ENCODE data around the gene PHF8. TPM values are rescaled to one million over a fixed set of nuclear protein-coding genes. Genes with fewer than 3 reads are reported as not detected.

PHF8 gene
- total RNA-seq (10 to 100 TPM; 52.3 to 68.1 (median 63.7) TPM), total RNA-seq (54.2 to 125 (median 85.1) reads per million in 29 experiments)
- total RNA-seq (2013): 38.4 TPM

DNA sequence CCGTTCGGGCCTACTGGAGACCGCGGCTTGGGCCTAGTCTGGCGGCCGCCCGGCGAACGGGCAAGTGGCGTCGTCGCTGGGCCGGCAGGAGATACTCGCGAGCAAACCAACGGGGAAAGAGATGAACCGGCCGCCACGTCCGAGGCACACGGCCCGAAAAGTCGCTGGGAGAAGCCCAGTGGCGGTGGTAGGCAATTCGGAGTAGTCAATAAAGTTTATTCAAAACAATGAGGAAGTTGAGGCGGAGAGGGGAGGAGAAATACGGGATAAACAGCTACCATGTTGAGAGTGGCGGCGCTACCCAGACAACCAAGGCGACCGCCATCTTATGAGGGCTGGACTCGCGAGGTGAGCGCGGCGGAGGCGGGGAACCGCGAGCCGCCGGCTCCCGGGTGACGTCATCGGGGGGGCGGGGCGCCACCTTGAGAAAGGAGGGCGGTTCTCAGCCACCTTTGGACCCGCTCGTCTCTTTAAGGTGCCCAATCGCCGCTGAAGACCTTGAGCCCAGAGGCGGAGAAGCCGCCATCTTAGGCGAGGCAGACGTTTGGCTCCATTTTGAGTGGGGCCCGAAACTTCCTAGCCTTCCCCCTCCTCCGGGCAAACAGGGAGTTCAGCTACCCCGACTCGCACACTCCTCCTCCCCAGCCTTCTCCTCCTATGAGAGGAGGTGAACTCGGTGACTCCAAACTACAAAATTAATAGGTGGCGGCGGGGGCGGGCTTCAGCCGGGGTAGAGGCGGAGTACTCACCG is at the start of gene PHF8:
Gene PHF8, minus strand, starts transcription at position 348 of the 751 bp plus-strand sequence. CDS start 1,745 bp downstream, outside the sequence.
- Histone ChIP-seq H3K27me3 (replicated peaks in 1 of 2; ENCODE audit: control insufficient read depth in 2 of 2, extremely low read depth in 1 of 2, insufficient read depth in 2 of 2, low read length in 1 of 2) (no peaks in the 10 kb centered on the region), H3K27ac (ENCODE audit: low read length) (peak within 1 kb of the TSS; percentile 93), H3K4me1 (ENCODE audit: control insufficient read depth in 1 of 2, extremely low read depth in 1 of 2, insufficient read depth in 2 of 2, low read length in 2 of 2) (peaks cover 10 to 13% of the 10 kb centered on the region in 2 experiments), H3K4me3 (ENCODE audit: control insufficient read depth in 1 of 2, extremely low read depth in 1 of 2, low read length in 1 of 2) (peak within 1 kb of the TSS; percentile 59 to 75), H3K36me3 (ENCODE audit: control insufficient read depth in 2 of 2, extremely low read depth in 1 of 2, insufficient read depth in 1 of 2, low read length in 1 of 2) (peaks cover 0 to 16% of the 10 kb centered on the region in 2 donors), H3K9me3 (no peaks in the 10 kb centered on the region)
- ATAC-seq (replicated peaks in 1 of 4) (peak; percentile 84 to 86 (median 85)), DNase-seq (peak; percentile 82 to 97 (median 93))
- H3K4me1 Mint-ChIP-seq: peaks cover 17 to 27% (median 23%) of the 10 kb centered on the region in 3 donors
- H3K9me3 Mint-ChIP-seq: no peaks in the 10 kb centered on the region
- peak within 1 kb of the TSS; percentile 98 for H3K27ac Mint-ChIP-seq
- H3K27me3 Mint-ChIP-seq: peaks cover 0 to 10% of the 10 kb centered on the region in 2 donors
- peaks cover 11% of the 10 kb centered on the region for H3K36me3 Mint-ChIP-seq
- peak within 1 kb of the TSS; percentile 91 to 96 (median 94) for H3K4me3 Mint-ChIP-seq
- CTCF ChIA-PET: interaction anchor here in 1 of 2 donors (2.0 to 2.2 kb wide), 2 partner anchors 595 to 1673 kb away, joined by 4 to 10 read pairs; partner anchors contain the start of gene RRAGB
- POLR2A ChIA-PET: interaction anchor here (0.6 to 1.5 kb wide), 4 partner anchors 139 to 622 kb away, joined by 3 to 4 read pairs (median 4); partner anchors contain the start of genes RIBC1 (in 1 of the 2) and SMC1A (in 1 of the 2)
- WGBS (ENCODE audit: insufficient coverage): under 1% methylated on average over 38 of the region's 66 CpGs

GRCh38 chrX:54093571-54093970 is 49.3 kb upstream of the PHF8 start:
- Histone ChIP-seq H3K36me3 (ENCODE audit: control insufficient read depth in 2 of 2, extremely low read depth in 1 of 2, insufficient read depth in 1 of 2, low read length in 1 of 2) (no peaks in the 10 kb centered on the region), H3K27me3 (replicated peaks in 1 of 2; ENCODE audit: control insufficient read depth in 2 of 2, extremely low read depth in 1 of 2, insufficient read depth in 2 of 2, low read length in 1 of 2) (no peaks in the 10 kb centered on the region), H3K9me3 (no peaks in the 10 kb centered on the region), H3K4me3 (ENCODE audit: control insufficient read depth in 1 of 2, extremely low read depth in 1 of 2, low read length in 1 of 2) (no peak overlapping the region), H3K4me1 (ENCODE audit: control insufficient read depth in 1 of 2, extremely low read depth in 1 of 2, insufficient read depth in 2 of 2, low read length in 2 of 2) (no peaks in the 10 kb centered on the region), H3K27ac (ENCODE audit: low read length) (no peak overlapping the region)
- ATAC-seq (replicated peaks in 1 of 4) (no peak), DNase-seq (no peak)
- ChIA-PET POLR2A (no interaction called here), CTCF (no interaction called here)
- Mint-ChIP-seq H3K27me3 (no peaks in the 10 kb centered on the region), H3K4me3 (no peak overlapping the region), H3K9me3 (no peaks in the 10 kb centered on the region), H3K36me3 (peaks cover 6% of the 10 kb centered on the region), H3K27ac (no peak overlapping the region), H3K4me1 (no peaks in the 10 kb centered on the region)
- no CpG with 5 or more reads among the region's 2 CpGs for WGBS (ENCODE audit: insufficient coverage)

GRCh38 chrX:54093159-54093558 is 48.9 kb upstream of the PHF8 start:
- ATAC-seq (replicated peaks in 1 of 4) (no peak), DNase-seq (no peak)
- Mint-ChIP-seq H3K9me3 (no peaks in the 10 kb centered on the region), H3K4me3 (no peak overlapping the region), H3K4me1 (no peaks in the 10 kb centered on the region), H3K27me3 (no peaks in the 10 kb centered on the region), H3K27ac (no peak overlapping the region), H3K36me3 (peaks cover 6% of the 10 kb centered on the region)
- no peaks in the 10 kb centered on the region for H3K27me3 ChIP-seq (replicated peaks in 1 of 2; ENCODE audit: control insufficient read depth in 2 of 2, extremely low read depth in 1 of 2, insufficient read depth in 2 of 2, low read length in 1 of 2)
- WGBS (ENCODE audit: insufficient coverage): no CpG with 5 or more reads among the region's 1 CpG
- H3K36me3 ChIP-seq (ENCODE audit: control insufficient read depth in 2 of 2, extremely low read depth in 1 of 2, insufficient read depth in 1 of 2, low read length in 1 of 2): no peaks in the 10 kb centered on the region
- no peak overlapping the region for H3K4me3 ChIP-seq (ENCODE audit: control insufficient read depth in 1 of 2, extremely low read depth in 1 of 2, low read length in 1 of 2)
- no peaks in the 10 kb centered on the region for H3K4me1 ChIP-seq (ENCODE audit: control insufficient read depth in 1 of 2, extremely low read depth in 1 of 2, insufficient read depth in 2 of 2, low read length in 2 of 2)
- H3K9me3 ChIP-seq: no peaks in the 10 kb centered on the region
- H3K27ac ChIP-seq (ENCODE audit: low read length): no peak overlapping the region
- ChIA-PET CTCF (no interaction called here), POLR2A (no interaction called here)

GRCh38 chrX:54090880-54091279 is 46.6 kb upstream of the PHF8 start:
- Mint-ChIP-seq H3K36me3 (peaks cover 13% of the 10 kb centered on the region), H3K27ac (no peak overlapping the region), H3K27me3 (no peaks in the 10 kb centered on the region), H3K9me3 (no peaks in the 10 kb centered on the region), H3K4me1 (no peaks in the 10 kb centered on the region), H3K4me3 (no peak overlapping the region)
- Histone ChIP-seq H3K36me3 (ENCODE audit: control insufficient read depth in 2 of 2, extremely low read depth in 1 of 2, insufficient read depth in 1 of 2, low read length in 1 of 2) (no peaks in the 10 kb centered on the region), H3K27me3 (replicated peaks in 1 of 2; ENCODE audit: control insufficient read depth in 2 of 2, extremely low read depth in 1 of 2, insufficient read depth in 2 of 2, low read length in 1 of 2) (no peaks in the 10 kb centered on the region), H3K27ac (ENCODE audit: low read length) (no peak overlapping the region), H3K9me3 (no peaks in the 10 kb centered on the region), H3K4me3 (ENCODE audit: control insufficient read depth in 1 of 2, extremely low read depth in 1 of 2, low read length in 1 of 2) (no peak overlapping the region), H3K4me1 (ENCODE audit: control insufficient read depth in 1 of 2, extremely low read depth in 1 of 2, insufficient read depth in 2 of 2, low read length in 2 of 2) (no peaks in the 10 kb centered on the region)
- no peak for ATAC-seq (replicated peaks in 1 of 4)
- ChIA-PET POLR2A (interaction anchor here (0.6 to 0.7 kb wide), 2 partner anchors 18 to 781 kb away, joined by 3 to 4 read pairs; no protein-coding TSS in a partner anchor), CTCF (interaction anchor here in 1 of 2 donors (0.7 kb wide), 1 partner anchor 312 kb away, joined by 4 read pairs; no protein-coding TSS in a partner anchor)
- no peak for DNase-seq
- WGBS (ENCODE audit: insufficient coverage): no CpG with 5 or more reads among the region's 2 CpGs

DNA sequence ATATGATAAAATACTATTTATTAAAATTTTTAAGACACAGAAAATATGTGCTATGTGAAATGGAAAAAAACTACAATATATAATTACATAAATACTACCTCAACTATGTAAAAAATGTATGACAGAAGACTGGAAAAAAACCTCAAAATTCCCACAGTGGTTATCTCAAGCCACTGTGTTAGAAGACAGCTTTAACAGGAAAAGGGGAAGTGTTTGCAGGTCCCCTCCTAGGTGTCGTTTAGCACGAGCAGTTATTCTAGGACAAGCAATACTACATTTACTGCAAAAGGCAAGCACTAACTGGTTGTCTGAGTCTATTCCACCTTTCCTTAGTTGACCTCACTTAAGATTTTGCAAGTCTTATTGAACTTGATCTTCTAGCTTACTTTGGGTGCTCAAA is 44.9 kb upstream of the PHF8 start:
- no peak overlapping the region for H3K27ac Mint-ChIP-seq
- H3K9me3 Mint-ChIP-seq: no peaks in the 10 kb centered on the region
- peaks cover 25% of the 10 kb centered on the region for H3K36me3 Mint-ChIP-seq
- Histone ChIP-seq H3K27me3 (replicated peaks in 1 of 2; ENCODE audit: control insufficient read depth in 2 of 2, extremely low read depth in 1 of 2, insufficient read depth in 2 of 2, low read length in 1 of 2) (no peaks in the 10 kb centered on the region), H3K4me3 (ENCODE audit: control insufficient read depth in 1 of 2, extremely low read depth in 1 of 2, low read length in 1 of 2) (no peak overlapping the region), H3K9me3 (no peaks in the 10 kb centered on the region), H3K27ac (ENCODE audit: low read length) (no peak overlapping the region), H3K36me3 (ENCODE audit: control insufficient read depth in 2 of 2, extremely low read depth in 1 of 2, insufficient read depth in 1 of 2, low read length in 1 of 2) (peaks cover 0 to 5% of the 10 kb centered on the region in 2 donors), H3K4me1 (ENCODE audit: control insufficient read depth in 1 of 2, extremely low read depth in 1 of 2, insufficient read depth in 2 of 2, low read length in 2 of 2) (no peaks in the 10 kb centered on the region)
- ATAC-seq (replicated peaks in 1 of 4) (no peak), DNase-seq (no peak)
- ChIA-PET POLR2A (no interaction called here), CTCF (no interaction called here)
- H3K4me1 Mint-ChIP-seq: no peaks in the 10 kb centered on the region
- no peak overlapping the region for H3K4me3 Mint-ChIP-seq
- no CpG with 5 or more reads among the region's 2 CpGs for WGBS (ENCODE audit: insufficient coverage)
- H3K27me3 Mint-ChIP-seq: no peaks in the 10 kb centered on the region

- Mint-ChIP-seq H3K4me1 (no peaks in the 10 kb centered on the region), H3K36me3 (peaks cover 29% of the 10 kb centered on the region), H3K9me3 (no peaks in the 10 kb centered on the region), H3K4me3 (no peak overlapping the region), H3K27ac (no peak overlapping the region), H3K27me3 (no peaks in the 10 kb centered on the region)
- no peak for ATAC-seq (replicated peaks in 1 of 4)
- ChIA-PET POLR2A (interaction anchor here in 1 of 2 donors (0.7 kb wide), 1 partner anchor 8 kb away, joined by 3 read pairs; no protein-coding TSS in a partner anchor), CTCF (interaction anchor here in 1 of 2 donors (0.7 kb wide), 1 partner anchor 17 kb away, joined by 5 read pairs; no protein-coding TSS in a partner anchor)
- Histone ChIP-seq H3K27ac (ENCODE audit: low read length) (no peak overlapping the region), H3K27me3 (replicated peaks in 1 of 2; ENCODE audit: control insufficient read depth in 2 of 2, extremely low read depth in 1 of 2, insufficient read depth in 2 of 2, low read length in 1 of 2) (no peaks in the 10 kb centered on the region), H3K4me3 (ENCODE audit: control insufficient read depth in 1 of 2, extremely low read depth in 1 of 2, low read length in 1 of 2) (no peak overlapping the region), H3K4me1 (ENCODE audit: control insufficient read depth in 1 of 2, extremely low read depth in 1 of 2, insufficient read depth in 2 of 2, low read length in 2 of 2) (no peaks in the 10 kb centered on the region), H3K9me3 (no peaks in the 10 kb centered on the region), H3K36me3 (ENCODE audit: control insufficient read depth in 2 of 2, extremely low read depth in 1 of 2, insufficient read depth in 1 of 2, low read length in 1 of 2) (peaks cover 0 to 5% of the 10 kb centered on the region in 2 donors)
- DNase-seq: no peak
- WGBS (ENCODE audit: insufficient coverage): 80% methylated on average over 1 of the region's 4 CpGs
These were observed 43.4 kb upstream of the PHF8 start for GRCh38 chrX:54087661-54088060.

All from T-cell (primary cell).